Measurements from ENCODE around the gene SHC3. TPM values are rescaled to one million over a fixed set of nuclear protein-coding genes. Genes with fewer than 3 reads are reported as not detected.

Gene SHC3
- total and polyA plus RNA-seq, 2 experiments from 2014 or later, result 0.30 to 0.54 TPM

GRCh38 chr9:89183146-89183545, 4.5 kb upstream of the SHC3 start:
- Histone ChIP-seq H3K9me2 (ENCODE audit: insufficient read depth) (no peaks in the 10 kb centered on the region), H3K4me1 (ENCODE audit: insufficient read depth) (peaks cover 17% of the 10 kb centered on the region), H4K20me1 (ENCODE audit: insufficient read depth) (no peaks in the 10 kb centered on the region), H3K4me3 (no peak overlapping the region), H3K9me3 (ENCODE audit: low read depth) (no peaks in the 10 kb centered on the region), H3K79me2 (ENCODE audit: insufficient read depth) (no peaks in the 10 kb centered on the region), H3K9ac (no peak overlapping the region), H2AFZ (no peak overlapping the region), H3K27me3 (replicated peaks; ENCODE audit: insufficient read depth) (no peaks in the 10 kb centered on the region), H3K4me2 (ENCODE audit: unreplicated experiment) (no peak overlapping the region), H3F3A (ENCODE audit: insufficient read depth) (peaks cover 15% of the 10 kb centered on the region), H3K36me3 (ENCODE audit: low read depth) (no peaks in the 10 kb centered on the region), H3K27ac (no peak overlapping the region)
- 72 to 77% methylated on average over 3 of the region's 3 CpGs for WGBS, 2 experiments (ENCODE audit: low coverage in 1 of 2, low lambda C conversion rate in 2 of 2, missing lambda C conversion rate in 2 of 2)
- no peak for DNase-seq
- in situ Hi-C loops (cut with MboI), result no loop called here
- TF ChIP-seq EZH2 (IDR thresholded peaks at IDR 0.05; ENCODE audit: insufficient read depth, poor library complexity, severe bottlenecking), result no peak
- TF ChIP-seq EZH2phosphoT487 (IDR thresholded peaks at IDR 0.05; ENCODE audit: insufficient read depth, low read depth), result no peak

- Histone ChIP-seq H3K4me3 (no peak overlapping the region), H3K4me1 (ENCODE audit: insufficient read depth) (peaks cover 17% of the 10 kb centered on the region), H3K9me2 (ENCODE audit: insufficient read depth) (no peaks in the 10 kb centered on the region), H3K36me3 (ENCODE audit: low read depth) (no peaks in the 10 kb centered on the region), H3K79me2 (ENCODE audit: insufficient read depth) (no peaks in the 10 kb centered on the region), H3K9me3 (ENCODE audit: low read depth) (no peaks in the 10 kb centered on the region), H3F3A (ENCODE audit: insufficient read depth) (peaks cover 15% of the 10 kb centered on the region), H2AFZ (no peak overlapping the region), H3K9ac (no peak overlapping the region), H3K27ac (no peak overlapping the region), H3K4me2 (ENCODE audit: unreplicated experiment) (no peak overlapping the region), H4K20me1 (ENCODE audit: insufficient read depth) (no peaks in the 10 kb centered on the region), H3K27me3 (replicated peaks; ENCODE audit: insufficient read depth) (no peaks in the 10 kb centered on the region)
- WGBS, 2 experiments (ENCODE audit: low coverage in 1 of 2, low lambda C conversion rate in 2 of 2, missing lambda C conversion rate in 2 of 2), result 92 to 93% methylated on average over 10 of the region's 10 CpGs
- TF ChIP-seq EZH2phosphoT487 (IDR thresholded peaks at IDR 0.05; ENCODE audit: insufficient read depth, low read depth) (no peak), EZH2 (IDR thresholded peaks at IDR 0.05; ENCODE audit: insufficient read depth, poor library complexity, severe bottlenecking) (no peak)
- no peak for DNase-seq
- in situ Hi-C loops (cut with MboI), result no loop called here
These were observed 3.8 kb upstream of the SHC3 start for GRCh38 chr9:89182369-89182768.

- Histone ChIP-seq H3K9me2 (ENCODE audit: insufficient read depth) (no peaks in the 10 kb centered on the region), H3K4me3 (peak overlapping the region; percentile 68), H3K9ac (peak overlapping the region; percentile 68), H3K4me1 (ENCODE audit: insufficient read depth) (peaks cover 17% of the 10 kb centered on the region), H2AFZ (peak overlapping the region; percentile 91), H3F3A (ENCODE audit: insufficient read depth) (peaks cover 15% of the 10 kb centered on the region), H3K9me3 (ENCODE audit: low read depth) (no peaks in the 10 kb centered on the region), H3K79me2 (ENCODE audit: insufficient read depth) (no peaks in the 10 kb centered on the region), H3K27ac (peak overlapping the region; percentile 77), H3K36me3 (ENCODE audit: low read depth) (no peaks in the 10 kb centered on the region), H4K20me1 (ENCODE audit: insufficient read depth) (no peaks in the 10 kb centered on the region), H3K4me2 (ENCODE audit: unreplicated experiment) (peak overlapping the region; percentile 88), H3K27me3 (replicated peaks; ENCODE audit: insufficient read depth) (0 out of 2 replicates have a peak, but pooled peaks cover 5% of the 10 kb centered on the region)
- peak; percentile 98 for DNase-seq
- WGBS, 2 experiments (ENCODE audit: low coverage in 1 of 2, low lambda C conversion rate in 2 of 2, missing lambda C conversion rate in 2 of 2), result 1 to 2% methylated on average over 35 of the region's 35 CpGs
- in situ Hi-C loops (cut with MboI), result no loop called here
- no peak for TF ChIP-seq EZH2phosphoT487 (IDR thresholded peaks at IDR 0.05; ENCODE audit: insufficient read depth, low read depth)
- TF ChIP-seq EZH2 (IDR thresholded peaks at IDR 0.05; ENCODE audit: insufficient read depth, poor library complexity, severe bottlenecking), result no peak
These were observed 1.5 kb upstream of the SHC3 start for GRCh38 chr9:89179895-89180734.

GRCh38 chr9:89179540-89179894, 899 bp upstream of the SHC3 start:
- in situ Hi-C loops (cut with MboI), result no loop called here
- peak overlapping the region; percentile 77 for H3K27ac ChIP-seq
- DNase-seq, result peak; percentile 62

More at GRCh38 chr9:89179540-89179894, 899 bp upstream of the SHC3 start:
- Histone ChIP-seq H3K27me3 (replicated peaks; ENCODE audit: insufficient read depth) (0 out of 2 replicates have a peak, but pooled peaks cover 5% of the 10 kb centered on the region), H3K4me1 (ENCODE audit: insufficient read depth) (peaks cover 17% of the 10 kb centered on the region), H3K79me2 (ENCODE audit: insufficient read depth) (no peaks in the 10 kb centered on the region), H3K9ac (peak overlapping the region; percentile 68), H3K4me3 (peak overlapping the region; percentile 68), H2AFZ (peak overlapping the region; percentile 91), H3K36me3 (ENCODE audit: low read depth) (no peaks in the 10 kb centered on the region), H3F3A (ENCODE audit: insufficient read depth) (peaks cover 15% of the 10 kb centered on the region), H4K20me1 (ENCODE audit: insufficient read depth) (no peaks in the 10 kb centered on the region), H3K9me2 (ENCODE audit: insufficient read depth) (no peaks in the 10 kb centered on the region), H3K9me3 (ENCODE audit: low read depth) (no peaks in the 10 kb centered on the region), H3K4me2 (ENCODE audit: unreplicated experiment) (peak overlapping the region; percentile 88)
- WGBS, 2 experiments (ENCODE audit: low coverage in 1 of 2, low lambda C conversion rate in 2 of 2, missing lambda C conversion rate in 2 of 2), result 27 to 32% methylated on average over 4 of the region's 4 CpGs
- TF ChIP-seq EZH2 (IDR thresholded peaks at IDR 0.05; ENCODE audit: insufficient read depth, poor library complexity, severe bottlenecking) (no peak), EZH2phosphoT487 (IDR thresholded peaks at IDR 0.05; ENCODE audit: insufficient read depth, low read depth) (no peak)
